DOHH2 (cell line): ENCODE data around the gene LAMA5.

ENCODE experiments used
- EZH2phosphoT487 ChIP-seq: fragments of 200-600 bp; sonication (generic); IDR thresholded peaks from 2 replicates; pipeline ENCODE4 v1.6.1; 2017; ENCODE audit warnings: borderline replicate concordance, mild to moderate bottlenecking, antibody characterized with exemption, low read length, moderate library complexity, mixed read lengths
- TF ChIP-seq, protein P1 (sequence below): fragments of 200-600 bp; sonication (generic); IDR thresholded peaks from one replicate; pipeline ENCODE4 v1.5.1; 2014; ENCODE audit warnings: antibody characterized with exemption, mild to moderate bottlenecking, low read depth, low read length; ENCODE audit not compliant: poor library complexity, severe bottlenecking

DNA sequence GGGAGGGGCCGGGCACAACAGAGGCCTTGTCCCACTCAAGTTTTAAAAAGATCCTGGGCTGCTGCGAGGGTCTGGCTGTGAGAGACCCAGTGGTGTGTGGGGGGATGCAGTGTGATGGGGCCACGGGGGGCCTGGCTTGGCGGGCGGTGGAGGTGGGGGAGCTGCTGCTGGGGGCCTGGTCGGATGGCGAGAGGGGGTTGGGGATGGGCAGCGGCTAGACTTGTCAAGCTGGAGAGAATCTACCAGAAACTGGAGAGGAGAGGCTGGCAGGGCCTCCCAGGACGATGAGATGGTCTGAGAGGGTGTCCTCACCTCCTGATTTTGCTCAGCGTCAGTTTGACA lies 24.9 kb upstream of the LAMA5 start:
- TF ChIP-seq, protein P1, sequence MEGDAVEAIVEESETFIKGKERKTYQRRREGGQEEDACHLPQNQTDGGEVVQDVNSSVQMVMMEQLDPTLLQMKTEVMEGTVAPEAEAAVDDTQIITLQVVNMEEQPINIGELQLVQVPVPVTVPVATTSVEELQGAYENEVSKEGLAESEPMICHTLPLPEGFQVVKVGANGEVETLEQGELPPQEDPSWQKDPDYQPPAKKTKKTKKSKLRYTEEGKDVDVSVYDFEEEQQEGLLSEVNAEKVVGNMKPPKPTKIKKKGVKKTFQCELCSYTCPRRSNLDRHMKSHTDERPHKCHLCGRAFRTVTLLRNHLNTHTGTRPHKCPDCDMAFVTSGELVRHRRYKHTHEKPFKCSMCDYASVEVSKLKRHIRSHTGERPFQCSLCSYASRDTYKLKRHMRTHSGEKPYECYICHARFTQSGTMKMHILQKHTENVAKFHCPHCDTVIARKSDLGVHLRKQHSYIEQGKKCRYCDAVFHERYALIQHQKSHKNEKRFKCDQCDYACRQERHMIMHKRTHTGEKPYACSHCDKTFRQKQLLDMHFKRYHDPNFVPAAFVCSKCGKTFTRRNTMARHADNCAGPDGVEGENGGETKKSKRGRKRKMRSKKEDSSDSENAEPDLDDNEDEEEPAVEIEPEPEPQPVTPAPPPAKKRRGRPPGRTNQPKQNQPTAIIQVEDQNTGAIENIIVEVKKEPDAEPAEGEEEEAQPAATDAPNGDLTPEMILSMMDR, result no peak
- no peak for TF ChIP-seq EZH2phosphoT487
